Measurements from ENCODE around the gene AKR1B1.

DNA sequence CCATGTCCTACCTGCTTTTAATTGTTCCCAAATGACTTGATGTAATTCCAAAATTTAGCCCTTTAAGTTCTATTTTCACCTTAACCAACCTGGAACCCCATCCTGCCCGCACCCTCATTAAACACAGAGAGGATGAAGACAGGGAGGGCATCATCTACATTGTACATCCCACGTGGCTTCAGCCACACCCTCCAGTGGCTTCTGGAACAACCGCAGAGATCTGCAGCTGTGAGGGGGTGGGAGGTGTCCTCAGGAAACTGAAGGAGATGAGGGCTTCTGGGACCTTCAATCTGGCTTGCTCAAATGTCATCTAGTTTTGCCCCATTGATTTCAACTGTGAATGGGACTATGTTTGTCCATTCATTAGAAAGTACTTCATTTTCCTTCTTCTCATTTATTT, 39.0 kb downstream of the AKR1B1 start:
- TF ChIP-seq CTCF (IDR thresholded peaks at IDR 0.05), result no peak
- no peak for TF ChIP-seq POLR2A (IDR thresholded peaks at IDR 0.05)
